Tibial artery (tissue), 4 donors: Measurements from ENCODE around the gene ZFP69.

Experiments used
- DNase-seq, 2 donors: peaks; one replicate each; pipeline ENCODE4 v3.0.0-alpha.2; 2019
- H3K27ac ChIP-seq, 2 donors: fragments of 200-600 bp; sonication (generic) in 1 of 2; 1 replicate in 1 of 2; 2 replicates in 1 of 2; pipeline ENCODE4 v1.5.1; 2018 to 2019; ENCODE audit warnings: mild to moderate bottlenecking in 1 of 2
- H3K27me3 ChIP-seq, 2 donors: fragments of 200-600 bp; sonication (generic) in 1 of 2; one replicate each; pipeline versions ENCODE4 v1.5.1 to v1.6.0; 2016 to 2019
- H3K36me3 ChIP-seq, 3 donors: fragments of 200-600 bp; sonication (generic) in 2 of 3; one replicate each; pipeline ENCODE4 v1.5.1; 2016 to 2019; ENCODE audit warnings: mild to moderate bottlenecking in 2 of 3
- H3K4me1 ChIP-seq, 4 donors: fragments of 200-600 bp; sonication (generic) in 2 of 4; 1 replicate in 3 of 4; 2 replicates in 1 of 4; pipeline ENCODE4 v1.5.1; 2016 to 2019
- H3K4me3 ChIP-seq, 2 donors: fragments of 200-600 bp; sonication (generic) in 1 of 2; 1 replicate in 1 of 2; 2 replicates in 1 of 2; pipeline ENCODE4 v1.5.1; 2018 to 2019; ENCODE audit warnings: mild to moderate bottlenecking in 2 of 2
- H3K9me3 ChIP-seq, 3 donors: fragments of 200-600 bp; sonication (generic) in 1 of 3; one replicate each; pipeline ENCODE4 v1.5.1; 2016 to 2019
- CTCF ChIP-seq, 2 experiments: fragments of 200-600 bp in 1 of 2; fragments of 450-650 bp in 1 of 2; IDR thresholded peaks; one replicate each; pipeline ENCODE4 v1.5.1; 2017 to 2019; ENCODE audit warnings: antibody characterized with exemption in 2 of 2, mild to moderate bottlenecking in 1 of 2, moderate library complexity in 1 of 2
- intact Hi-C: fragments of 100-400 bp; cut with DNase I; formaldehyde crosslinking; loops from one replicate; pipeline ENCODE4 v1.15.0; 2023; ENCODE audit warnings: low total_unique reads

The ZFP69 gene

GRCh38 chr1:40438391-40439015 lies 38.6 kb upstream of the ZFP69 start:
- intact Hi-C loops: no loop called here
- DNase-seq: no peak
- no peaks in the 10 kb centered on the region for H3K9me3 ChIP-seq
- H3K4me1 ChIP-seq: no peaks in the 10 kb centered on the region
- H3K36me3 ChIP-seq: no peaks in the 10 kb centered on the region
- H3K27me3 ChIP-seq: no peaks in the 10 kb centered on the region
- no peak overlapping the region for H3K27ac ChIP-seq
- no peak overlapping the region for H3K4me3 ChIP-seq
- peak; percentile 45 to 54 for TF ChIP-seq CTCF (IDR thresholded peaks at IDR 0.05)

DNA sequence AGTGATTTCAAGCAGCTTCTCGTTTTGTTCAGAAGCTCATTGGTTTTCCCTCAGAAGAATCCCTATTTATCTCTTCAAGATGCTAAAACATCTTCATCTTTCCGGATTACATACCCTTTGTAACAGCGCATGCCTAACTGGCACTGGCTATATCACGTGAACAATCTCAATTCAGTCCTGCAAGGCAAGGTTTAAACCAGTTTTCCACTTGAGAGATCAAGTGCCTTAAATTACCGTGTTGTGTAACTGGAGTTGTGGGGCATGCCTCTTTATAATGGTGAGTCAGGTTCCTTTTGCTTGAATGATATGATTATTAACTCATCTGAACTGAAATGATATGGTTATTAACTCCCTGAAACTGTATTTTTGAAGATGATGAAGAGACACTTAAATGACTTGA lies 37.8 kb upstream of the ZFP69 start:
- H3K27me3 ChIP-seq: no peaks in the 10 kb centered on the region
- H3K4me3 ChIP-seq: no peak overlapping the region
- no peaks in the 10 kb centered on the region for H3K9me3 ChIP-seq
- TF ChIP-seq CTCF (IDR thresholded peaks at IDR 0.05): no peak
- no peaks in the 10 kb centered on the region for H3K36me3 ChIP-seq
- intact Hi-C loops: no loop called here
- DNase-seq: no peak
- no peaks in the 10 kb centered on the region for H3K4me1 ChIP-seq
- H3K27ac ChIP-seq: no peak overlapping the region

DNA sequence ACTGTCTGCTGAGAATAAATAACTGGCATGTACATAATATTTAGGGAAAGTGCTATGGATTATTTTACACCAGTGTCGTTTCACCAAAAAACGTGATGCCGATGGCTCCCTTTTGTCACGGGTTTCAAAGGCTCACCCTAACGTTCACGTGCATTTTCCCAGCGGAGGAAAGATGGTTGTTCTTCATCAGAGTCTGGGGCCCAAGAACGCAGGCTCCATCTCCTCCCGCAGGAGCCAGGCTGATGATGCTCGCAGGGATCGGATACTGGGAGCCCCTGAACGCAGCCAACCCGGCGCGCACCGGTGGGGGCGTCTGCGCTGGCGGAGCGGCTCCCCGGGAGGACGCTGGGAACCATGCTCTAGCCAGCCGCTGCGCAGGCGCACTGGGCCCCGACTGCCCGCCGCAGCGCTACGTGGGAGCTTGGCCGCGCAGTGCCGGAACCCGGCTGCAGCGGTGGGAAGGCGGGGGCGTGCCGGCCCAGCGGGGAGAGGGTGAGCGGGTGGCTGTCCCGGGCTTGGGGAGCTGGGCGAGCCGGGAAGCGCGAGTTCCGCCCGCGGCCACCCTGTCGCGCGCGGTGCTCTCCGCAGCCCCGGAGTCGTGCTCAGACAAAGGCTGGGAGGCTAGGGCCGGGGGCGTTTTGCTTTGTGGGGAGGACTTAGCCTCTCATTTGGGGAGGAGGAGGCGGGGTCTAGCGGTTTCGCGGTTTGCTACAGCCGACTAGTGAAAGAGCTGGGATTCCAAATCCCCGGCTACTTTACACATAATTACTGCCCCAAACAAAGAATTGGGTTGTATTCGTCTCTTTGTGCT lies 27.2 kb upstream of the ZFP69 start, which contains the start of gene ZFP69B:
Gene ZFP69B (plus strand): TSS at position 793 of the 811 bp plus-strand sequence. CDS start 486 bp downstream, outside the sequence.
- H3K27me3 ChIP-seq: no peaks in the 10 kb centered on the region
- no peak for TF ChIP-seq CTCF (IDR thresholded peaks at IDR 0.05)
- peaks cover 0 to 8% (median 3%) of the 10 kb centered on the region in 4 donors for H3K4me1 ChIP-seq
- no peaks in the 10 kb centered on the region for H3K36me3 ChIP-seq
- no peaks in the 10 kb centered on the region for H3K9me3 ChIP-seq
- peak; percentile 81 to 93 for DNase-seq
- H3K4me3 ChIP-seq: peak within 1 kb of the TSS; percentile 67 to 71
- intact Hi-C loops: no loop called here
- H3K27ac ChIP-seq: peak within 1 kb of the TSS; percentile 83 to 85

DNA sequence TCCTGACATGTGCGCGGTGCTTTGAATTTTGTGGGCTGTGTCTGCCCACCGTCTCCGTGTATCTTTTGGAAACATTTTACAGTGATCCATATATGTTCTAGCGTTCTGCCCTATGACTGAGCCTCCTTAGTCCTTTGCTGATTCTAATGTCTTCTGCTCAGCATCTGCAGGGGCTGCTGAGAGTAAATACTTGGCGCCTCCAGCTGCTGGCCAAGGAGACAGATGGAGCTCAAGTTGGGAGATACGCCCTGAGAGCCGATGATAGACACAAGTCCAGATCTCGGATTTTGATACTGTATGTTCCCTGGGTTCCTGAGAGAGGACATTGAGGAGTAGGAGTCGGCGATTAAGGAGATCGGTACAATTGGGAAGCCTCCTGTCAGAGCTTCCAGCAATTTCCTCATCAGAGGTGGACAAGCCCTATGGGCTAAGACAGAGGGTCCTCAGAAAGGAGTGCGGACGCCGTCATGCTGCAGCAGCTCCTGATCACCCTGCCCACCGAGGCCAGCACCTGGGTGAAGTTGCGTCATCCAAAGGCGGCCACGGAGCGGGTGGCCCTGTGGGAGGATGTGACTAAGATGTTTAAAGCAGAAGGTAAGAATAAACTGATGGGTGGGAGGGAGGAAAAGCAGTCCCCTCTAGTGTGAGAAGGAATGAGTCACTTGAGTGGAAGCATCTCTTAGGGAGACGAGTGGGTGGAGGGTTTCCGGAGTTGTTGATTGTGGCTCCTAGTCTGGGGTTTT lies 26.4 kb upstream of the ZFP69 start:
- peak overlapping the region; percentile 67 to 71 for H3K4me3 ChIP-seq
- intact Hi-C loops: no loop called here
- no peak for TF ChIP-seq CTCF (IDR thresholded peaks at IDR 0.05)
- peaks cover 0 to 4% (median 0%) of the 10 kb centered on the region in 3 donors for H3K36me3 ChIP-seq
- peaks cover 0 to 8% (median 3%) of the 10 kb centered on the region in 4 donors for H3K4me1 ChIP-seq
- no peaks in the 10 kb centered on the region for H3K27me3 ChIP-seq
- DNase-seq: no peak
- H3K9me3 ChIP-seq: no peaks in the 10 kb centered on the region
- peak overlapping the region; percentile 83 to 85 for H3K27ac ChIP-seq

GRCh38 chr1:40451238-40451585 lies 25.9 kb upstream of the ZFP69 start:
- peaks cover 0 to 3% (median 0%) of the 10 kb centered on the region in 3 donors for H3K9me3 ChIP-seq
- no peak for DNase-seq
- no peak for TF ChIP-seq CTCF (IDR thresholded peaks at IDR 0.05)
- peak overlapping the region in 1 of 2 donors; percentile 71 for H3K4me3 ChIP-seq
- intact Hi-C loops: no loop called here
- H3K27me3 ChIP-seq: no peaks in the 10 kb centered on the region
- peak overlapping the region; percentile 83 to 85 for H3K27ac ChIP-seq
- H3K36me3 ChIP-seq: peaks cover 0 to 4% (median 0%) of the 10 kb centered on the region in 3 donors
- H3K4me1 ChIP-seq: peaks cover 0 to 8% (median 3%) of the 10 kb centered on the region in 4 donors
